K562 (cell line): ENCODE measurements around the gene TAL1.

ENCODE experiments used
- CTCF ChIP-seq, 3 experiments: IDR thresholded peaks in 2 of 3; conservative IDR thresholded peaks in 1 of 3; 2 replicates each; pipeline ENCODE4 v1.5.1; 2011 to 2012; ENCODE audit warnings: low read length in 3 of 3, mild to moderate bottlenecking in 3 of 3, control low read depth in 2 of 3, improper control_type of control experiment in 1 of 3, inconsistent platforms in 1 of 3, low read depth in 1 of 3, mixed read lengths in 1 of 3, moderate library complexity in 1 of 3; ENCODE audit not compliant: insufficient read depth in 2 of 3
- HDGF ChIP-seq: fragments of 450-650 bp; IDR thresholded peaks from 2 replicates; pipeline ENCODE4 v1.6.1; 2016
- HEY1 ChIP-seq: fragments of 250-450 bp; sonication (Bioruptor Pico); IDR thresholded peaks from 2 replicates; pipeline ENCODE4 v1.5.0; 2020; ENCODE audit warnings: mild to moderate bottlenecking, moderate library complexity, borderline replicate concordance
- REST ChIP-seq, 2 experiments: fragments of 450-650 bp; formaldehyde crosslinking in 1 of 2; IDR thresholded peaks; 2 replicates each; pipeline versions ENCODE4 v1.4.0 to v1.6.1; 2014 to 2020; ENCODE audit warnings: mild to moderate bottlenecking in 2 of 2, borderline replicate concordance in 1 of 2, low read depth in 1 of 2
- ZBTB40 ChIP-seq, 2 experiments: fragments of 450-650 bp in 1 of 2; sonication (generic) in 1 of 2; formaldehyde crosslinking in 1 of 2; IDR thresholded peaks; 2 replicates each; pipeline versions ENCODE4 v1.7.1 to v1.9.0; 2016 to 2022; ENCODE audit warnings: inconsistent platforms in 1 of 2, mild to moderate bottlenecking in 1 of 2, missing genetic modification reagents in 1 of 2

GRCh38 chr1:47249755-47250154 lies 17.7 kb upstream of the TAL1 start:
- TF ChIP-seq CTCF (IDR thresholded peaks at IDR 0.05 in 2 of 3, conservative IDR thresholded peaks at IDR 0.05 in 1 of 3; ENCODE audit: insufficient read depth in 2 of 3, low read depth in 1 of 3, low read length in 3 of 3) (no peak), ZBTB40 (IDR thresholded peaks at IDR 0.05) (no peak), ZBTB40 (CRISPR knock-in tag; IDR thresholded peaks at IDR 0.05) (no peak), HDGF (no peak), REST (IDR thresholded peaks at IDR 0.05; ENCODE audit: borderline replicate concordance) (no peak), REST (CRISPR knock-in tag; IDR thresholded peaks at IDR 0.05; ENCODE audit: low read depth) (no peak), HEY1 (CRISPR knock-in tag) (no peak)
